Chondrocyte (in vitro differentiated cells): ENCODE measurements around the gene DCN. TPM values are rescaled to one million over a fixed set of nuclear protein-coding genes. Genes with fewer than 3 reads are reported as not detected.
A peak's percentile ranks its signal among the peaks of the same experiment; 100 is the strongest.

Experiments
- DNase-seq: peaks from one replicate; pipeline ENCODE4 v3.0.0; 2021; ENCODE audit warnings: mixed read lengths, low spot score
- H3K27ac Mint-ChIP-seq: one replicate; pipeline ENCODE4 v1.8.0; 2021; ENCODE audit warnings: mild to moderate bottlenecking, moderate library complexity, mixed read lengths; ENCODE audit not compliant: unreplicated experiment
- H3K27me3 Mint-ChIP-seq: 2 replicates; pipeline ENCODE4 v1.8.0; 2021; ENCODE audit warnings: low read depth, mixed read lengths
- H3K36me3 Mint-ChIP-seq: 2 replicates; pipeline ENCODE4 v1.8.0; 2021; ENCODE audit warnings: low read depth, mixed read lengths
- H3K4me1 Mint-ChIP-seq: 2 replicates; pipeline ENCODE4 v1.8.0; 2021; ENCODE audit warnings: low read depth, mild to moderate bottlenecking, mixed read lengths
- H3K4me3 Mint-ChIP-seq: one replicate; pipeline ENCODE4 v1.8.0; 2021; ENCODE audit warnings: mild to moderate bottlenecking, moderate library complexity, mixed read lengths; ENCODE audit not compliant: unreplicated experiment
- H3K9me3 Mint-ChIP-seq: 2 replicates; pipeline ENCODE4 v1.8.0; 2021; ENCODE audit warnings: low read depth, mixed read lengths
- total RNA-seq: library from RNA; stranded (reverse); gene quantifications from 3 replicates; pipeline ENCODE4 v1.2.1, GENCODE V29; 2021
- TF ChIP-seq, protein P1 (sequence below): fragments of 200-600 bp; sonication (generic); IDR thresholded peaks from 2 replicates; pipeline ENCODE4 v1.5.0; 2021; ENCODE audit warnings: antibody characterized with exemption, mild to moderate bottlenecking, moderate library complexity

The DCN gene
- total RNA-seq, 1 donor from 2014 or later, result 723 TPM

DNA sequence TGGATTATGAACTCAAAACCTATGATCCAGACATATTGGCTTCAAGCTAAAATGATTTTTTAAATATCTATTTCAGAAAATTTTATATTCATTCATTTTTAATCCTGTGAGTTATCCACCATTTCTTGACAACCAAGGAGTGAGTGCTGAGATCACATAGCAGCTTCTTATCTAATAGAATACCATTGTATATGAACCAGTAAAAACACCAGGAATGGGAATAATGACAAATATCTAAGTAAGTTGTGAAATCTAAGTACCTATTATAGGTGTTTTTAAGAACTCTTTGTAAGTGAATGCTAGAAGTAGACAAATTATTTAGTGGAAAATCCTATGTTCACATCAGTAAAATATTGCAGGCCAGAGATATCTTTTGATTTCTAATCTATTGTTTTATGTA lies 79.5 kb downstream of the DCN start:
- peaks cover 4% of the 10 kb centered on the region for H3K9me3 Mint-ChIP-seq
- H3K4me1 Mint-ChIP-seq, result peaks cover 79% of the 10 kb centered on the region
- no peak for DNase-seq
- H3K27me3 Mint-ChIP-seq, result no peaks in the 10 kb centered on the region
- no peak overlapping the region for H3K4me3 Mint-ChIP-seq
- no peak overlapping the region for H3K27ac Mint-ChIP-seq
- TF ChIP-seq, protein P1, sequence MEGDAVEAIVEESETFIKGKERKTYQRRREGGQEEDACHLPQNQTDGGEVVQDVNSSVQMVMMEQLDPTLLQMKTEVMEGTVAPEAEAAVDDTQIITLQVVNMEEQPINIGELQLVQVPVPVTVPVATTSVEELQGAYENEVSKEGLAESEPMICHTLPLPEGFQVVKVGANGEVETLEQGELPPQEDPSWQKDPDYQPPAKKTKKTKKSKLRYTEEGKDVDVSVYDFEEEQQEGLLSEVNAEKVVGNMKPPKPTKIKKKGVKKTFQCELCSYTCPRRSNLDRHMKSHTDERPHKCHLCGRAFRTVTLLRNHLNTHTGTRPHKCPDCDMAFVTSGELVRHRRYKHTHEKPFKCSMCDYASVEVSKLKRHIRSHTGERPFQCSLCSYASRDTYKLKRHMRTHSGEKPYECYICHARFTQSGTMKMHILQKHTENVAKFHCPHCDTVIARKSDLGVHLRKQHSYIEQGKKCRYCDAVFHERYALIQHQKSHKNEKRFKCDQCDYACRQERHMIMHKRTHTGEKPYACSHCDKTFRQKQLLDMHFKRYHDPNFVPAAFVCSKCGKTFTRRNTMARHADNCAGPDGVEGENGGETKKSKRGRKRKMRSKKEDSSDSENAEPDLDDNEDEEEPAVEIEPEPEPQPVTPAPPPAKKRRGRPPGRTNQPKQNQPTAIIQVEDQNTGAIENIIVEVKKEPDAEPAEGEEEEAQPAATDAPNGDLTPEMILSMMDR, result no peak
- peaks cover 24% of the 10 kb centered on the region for H3K36me3 Mint-ChIP-seq

DNA sequence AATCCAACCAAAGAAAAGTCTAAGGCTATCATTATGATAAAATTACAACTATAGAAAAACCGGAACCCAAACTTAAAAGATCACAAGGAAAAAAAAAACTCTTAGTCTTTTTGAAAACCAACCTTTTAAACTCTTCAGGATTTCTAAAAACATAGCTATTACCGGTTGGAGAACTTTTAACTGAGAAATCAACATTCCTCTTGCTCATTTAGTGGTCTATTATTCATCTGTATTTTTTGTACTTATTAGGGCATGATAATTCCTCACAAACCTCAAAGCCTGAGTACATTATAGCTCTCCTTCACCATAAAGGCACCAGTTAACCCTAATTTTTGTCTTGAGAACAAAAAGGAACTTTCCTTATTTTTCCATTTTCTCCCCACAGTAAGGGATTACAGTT lies 81.7 kb downstream of the DCN start:
- Mint-ChIP-seq H3K27ac (peak overlapping the region; percentile 64), H3K9me3 (no peaks in the 10 kb centered on the region), H3K36me3 (peaks cover 9% of the 10 kb centered on the region), H3K4me1 (peaks cover 64% of the 10 kb centered on the region), H3K27me3 (no peaks in the 10 kb centered on the region), H3K4me3 (no peak overlapping the region)
- TF ChIP-seq, protein P1, result no peak
- DNase-seq, result no peak

DNA sequence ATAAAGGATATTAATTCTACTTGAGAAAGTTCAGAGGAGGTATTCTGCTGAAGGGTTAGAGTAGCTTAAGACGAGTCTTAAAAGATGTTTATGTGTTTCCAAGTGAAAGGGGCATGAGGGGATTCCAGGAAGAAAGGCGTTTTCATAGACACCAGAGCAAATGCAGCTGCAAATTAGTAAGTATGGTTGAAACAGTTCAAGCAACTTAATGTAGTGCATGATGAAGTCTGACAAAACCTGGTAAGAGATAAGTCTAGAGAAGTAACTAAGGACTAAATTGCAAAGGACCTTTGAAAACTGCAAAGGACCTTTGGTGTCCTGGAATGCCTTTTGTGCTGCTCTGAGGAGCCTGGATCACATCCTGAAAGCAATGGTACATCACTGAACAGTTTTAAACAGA lies 82.8 kb downstream of the DCN start:
- no peak for DNase-seq
- H3K4me3 Mint-ChIP-seq, result no peak overlapping the region
- H3K9me3 Mint-ChIP-seq, result peaks cover 2% of the 10 kb centered on the region
- no peaks in the 10 kb centered on the region for H3K27me3 Mint-ChIP-seq
- peak overlapping the region; percentile 68 for H3K27ac Mint-ChIP-seq
- TF ChIP-seq, protein P1, result no peak
- H3K4me1 Mint-ChIP-seq, result peaks cover 57% of the 10 kb centered on the region
- H3K36me3 Mint-ChIP-seq, result peaks cover 9% of the 10 kb centered on the region

DNA sequence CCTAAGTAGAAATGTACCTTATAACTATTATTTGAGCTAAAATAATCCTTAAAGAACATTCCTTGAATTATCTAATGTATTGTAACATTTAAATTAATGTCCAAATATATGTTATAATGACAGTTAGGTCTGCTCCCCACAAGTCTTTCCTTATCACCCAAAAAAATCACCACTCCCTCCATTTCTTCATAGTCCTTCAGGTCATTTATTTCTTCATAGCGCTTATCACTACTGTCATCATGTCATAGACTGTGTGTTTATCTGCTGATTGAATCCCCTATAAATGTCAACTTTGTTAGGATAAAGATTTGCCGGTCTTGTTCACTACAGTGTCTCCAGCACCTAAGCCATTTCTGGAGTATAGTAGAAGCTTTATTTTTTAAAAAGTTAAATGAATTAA lies 83.3 kb downstream of the DCN start:
- H3K27ac Mint-ChIP-seq, result peak overlapping the region; percentile 83
- DNase-seq, result no peak
- peaks cover 58% of the 10 kb centered on the region for H3K4me1 Mint-ChIP-seq
- TF ChIP-seq, protein P1, result no peak
- peaks cover 9% of the 10 kb centered on the region for H3K36me3 Mint-ChIP-seq
- no peak overlapping the region for H3K4me3 Mint-ChIP-seq
- H3K9me3 Mint-ChIP-seq, result peaks cover 2% of the 10 kb centered on the region
- no peaks in the 10 kb centered on the region for H3K27me3 Mint-ChIP-seq

DNA sequence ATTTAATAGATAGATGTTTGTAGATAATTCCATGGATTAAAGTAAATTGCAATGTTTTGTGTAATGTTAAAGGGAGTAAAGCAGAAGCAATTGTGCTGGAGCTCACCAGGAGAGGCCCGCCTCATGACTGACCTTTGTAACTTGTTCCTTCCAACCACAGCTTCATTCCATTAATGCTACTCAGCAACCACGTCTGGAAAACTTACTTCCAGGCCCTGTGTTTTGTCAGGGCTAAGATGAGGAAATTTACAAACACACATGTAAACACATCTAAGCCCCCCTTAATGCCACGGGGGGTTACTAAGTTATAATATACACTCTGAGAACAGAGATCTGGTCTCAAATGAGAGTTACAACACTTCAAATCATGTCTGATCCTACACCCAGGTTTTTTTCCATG lies 83.7 kb downstream of the DCN start:
- DNase-seq, result no peak
- Mint-ChIP-seq H3K27ac (peak overlapping the region; percentile 83), H3K4me1 (peaks cover 62% of the 10 kb centered on the region), H3K27me3 (no peaks in the 10 kb centered on the region), H3K9me3 (peaks cover 2% of the 10 kb centered on the region), H3K4me3 (no peak overlapping the region), H3K36me3 (peaks cover 7% of the 10 kb centered on the region)
- TF ChIP-seq, protein P1, result no peak
